Tibial artery (tissue), 4 donors: ENCODE results near the gene SLC35G3.
"Not testable (repeated sequence)": the region's sequence is repeated elsewhere in the genome, so short reads cannot be mapped to it uniquely, and the experiment has no call there.

Source experiments
- DNase-seq, 2 donors: peaks; one replicate each; pipeline ENCODE4 v3.0.0-alpha.2; 2019
- H3K27ac ChIP-seq, 2 donors: fragments of 200-600 bp; sonication (generic) in 1 of 2; 1 replicate in 1 of 2; 2 replicates in 1 of 2; pipeline ENCODE4 v1.5.1; 2018 to 2019; ENCODE audit warnings: mild to moderate bottlenecking in 1 of 2
- H3K27me3 ChIP-seq, 2 donors: fragments of 200-600 bp; sonication (generic) in 1 of 2; one replicate each; pipeline versions ENCODE4 v1.5.1 to v1.6.0; 2016 to 2019
- H3K36me3 ChIP-seq, 3 donors: fragments of 200-600 bp; sonication (generic) in 2 of 3; one replicate each; pipeline ENCODE4 v1.5.1; 2016 to 2019; ENCODE audit warnings: mild to moderate bottlenecking in 2 of 3
- H3K4me1 ChIP-seq, 4 donors: fragments of 200-600 bp; sonication (generic) in 2 of 4; 1 replicate in 3 of 4; 2 replicates in 1 of 4; pipeline ENCODE4 v1.5.1; 2016 to 2019
- H3K4me3 ChIP-seq, 2 donors: fragments of 200-600 bp; sonication (generic) in 1 of 2; 1 replicate in 1 of 2; 2 replicates in 1 of 2; pipeline ENCODE4 v1.5.1; 2018 to 2019; ENCODE audit warnings: mild to moderate bottlenecking in 2 of 2
- H3K9me3 ChIP-seq, 3 donors: fragments of 200-600 bp; sonication (generic) in 1 of 3; one replicate each; pipeline ENCODE4 v1.5.1; 2016 to 2019
- intact Hi-C: fragments of 100-400 bp; cut with DNase I; formaldehyde crosslinking; loops from one replicate; pipeline ENCODE4 v1.15.0; 2023; ENCODE audit warnings: low total_unique reads
- TF ChIP-seq, protein P1 (sequence below), 2 experiments: fragments of 200-600 bp in 1 of 2; fragments of 450-650 bp in 1 of 2; IDR thresholded peaks; one replicate each; pipeline ENCODE4 v1.5.1; 2017 to 2019; ENCODE audit warnings: antibody characterized with exemption in 2 of 2, mild to moderate bottlenecking in 1 of 2, moderate library complexity in 1 of 2

The SLC35G3 gene

DNA sequence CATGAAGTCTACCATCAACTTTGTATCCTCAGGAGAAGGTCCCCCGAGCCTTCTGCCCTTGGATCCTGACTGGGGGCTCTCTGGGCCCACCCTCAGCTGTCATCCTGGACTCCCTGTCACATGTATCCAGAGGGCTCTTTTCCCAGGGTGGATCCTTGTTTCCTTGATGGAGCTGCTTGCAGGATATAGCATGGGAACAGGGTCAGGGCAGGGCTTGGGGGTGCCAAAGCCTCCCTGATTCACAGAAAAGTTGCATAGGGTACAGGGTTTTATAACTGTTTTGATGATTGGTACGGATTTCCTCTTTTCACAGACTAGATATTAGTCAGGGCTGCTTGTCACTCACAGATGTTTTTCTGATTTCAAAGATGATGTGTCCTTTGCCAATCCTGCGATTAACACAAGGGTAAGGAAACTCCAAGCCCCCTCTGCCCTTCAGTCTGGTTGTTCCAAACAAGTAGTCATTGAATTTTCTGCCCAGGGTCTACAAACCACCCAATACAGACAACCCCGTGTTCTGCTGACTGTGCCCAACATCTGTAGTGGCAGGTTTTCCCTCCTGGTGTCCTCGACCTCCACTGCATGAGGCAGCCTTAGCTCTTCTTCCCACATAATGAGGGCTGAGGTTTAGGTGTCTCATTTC is 20.6 kb upstream of the SLC35G3 start:
- TF ChIP-seq, protein P1, sequence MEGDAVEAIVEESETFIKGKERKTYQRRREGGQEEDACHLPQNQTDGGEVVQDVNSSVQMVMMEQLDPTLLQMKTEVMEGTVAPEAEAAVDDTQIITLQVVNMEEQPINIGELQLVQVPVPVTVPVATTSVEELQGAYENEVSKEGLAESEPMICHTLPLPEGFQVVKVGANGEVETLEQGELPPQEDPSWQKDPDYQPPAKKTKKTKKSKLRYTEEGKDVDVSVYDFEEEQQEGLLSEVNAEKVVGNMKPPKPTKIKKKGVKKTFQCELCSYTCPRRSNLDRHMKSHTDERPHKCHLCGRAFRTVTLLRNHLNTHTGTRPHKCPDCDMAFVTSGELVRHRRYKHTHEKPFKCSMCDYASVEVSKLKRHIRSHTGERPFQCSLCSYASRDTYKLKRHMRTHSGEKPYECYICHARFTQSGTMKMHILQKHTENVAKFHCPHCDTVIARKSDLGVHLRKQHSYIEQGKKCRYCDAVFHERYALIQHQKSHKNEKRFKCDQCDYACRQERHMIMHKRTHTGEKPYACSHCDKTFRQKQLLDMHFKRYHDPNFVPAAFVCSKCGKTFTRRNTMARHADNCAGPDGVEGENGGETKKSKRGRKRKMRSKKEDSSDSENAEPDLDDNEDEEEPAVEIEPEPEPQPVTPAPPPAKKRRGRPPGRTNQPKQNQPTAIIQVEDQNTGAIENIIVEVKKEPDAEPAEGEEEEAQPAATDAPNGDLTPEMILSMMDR (IDR thresholded peaks at IDR 0.05): no peak
- H3K9me3 ChIP-seq: no peaks in the 10 kb centered on the region
- intact Hi-C loops: no loop called here
- peaks cover 0 to 7% of the 10 kb centered on the region in 2 donors for H3K27me3 ChIP-seq
- no peaks in the 10 kb centered on the region for H3K36me3 ChIP-seq
- DNase-seq: no peak
- H3K27ac ChIP-seq: no peak overlapping the region
- no peaks in the 10 kb centered on the region for H3K4me1 ChIP-seq
- H3K4me3 ChIP-seq: no peak overlapping the region

DNA sequence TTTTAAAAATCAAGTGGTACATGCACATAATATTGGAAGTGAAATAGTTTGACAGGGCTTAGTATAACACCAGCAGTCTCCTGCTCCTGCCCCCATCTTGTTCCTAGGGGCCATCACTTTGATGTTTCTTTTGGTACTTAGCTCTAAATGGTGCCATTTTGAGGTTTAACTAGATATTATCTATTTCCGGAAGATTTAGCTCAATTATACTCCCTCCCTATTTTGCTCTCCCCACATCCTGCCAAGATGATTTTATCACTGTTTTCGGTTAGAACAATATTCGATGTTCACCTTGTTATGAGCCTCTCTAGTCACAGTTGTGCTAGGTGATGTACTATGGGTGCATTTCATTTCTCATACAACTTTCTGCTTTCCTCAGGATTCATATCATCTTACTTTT is 20.0 kb upstream of the SLC35G3 start:
- no peak for DNase-seq
- intact Hi-C loops: no loop called here
- Histone ChIP-seq H3K9me3 (no peaks in the 10 kb centered on the region), H3K4me3 (no peak overlapping the region), H3K4me1 (no peaks in the 10 kb centered on the region), H3K27me3 (peaks cover 0 to 7% of the 10 kb centered on the region in 2 donors), H3K27ac (no peak overlapping the region), H3K36me3 (no peaks in the 10 kb centered on the region)
- TF ChIP-seq, protein P1 (IDR thresholded peaks at IDR 0.05): no peak

DNA sequence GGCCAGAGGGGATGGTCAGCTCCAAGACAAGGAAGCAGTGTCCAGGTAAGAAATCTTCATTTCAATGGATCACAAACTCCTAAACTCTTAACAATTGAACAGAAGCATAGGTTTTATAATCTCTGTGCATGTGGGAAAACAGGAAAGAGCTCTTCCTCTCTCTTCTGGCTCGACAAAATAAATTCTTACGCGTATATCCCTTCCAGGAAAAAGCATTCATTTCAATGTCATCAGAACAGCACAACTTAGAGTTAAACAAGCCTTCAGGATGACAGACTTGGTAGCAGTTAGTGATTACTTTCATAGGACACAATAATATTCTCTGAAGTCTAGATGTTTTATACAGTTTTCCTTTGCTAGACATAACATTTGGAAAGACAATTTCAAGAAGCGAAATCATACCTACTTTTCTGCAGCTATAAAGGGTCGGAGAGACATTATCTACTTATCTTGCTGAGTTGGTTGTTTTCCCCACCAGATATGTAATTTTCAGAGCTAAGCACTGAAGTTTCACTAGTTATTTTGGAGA is 19.3 kb upstream of the SLC35G3 start:
- intact Hi-C loops: no loop called here

DNA sequence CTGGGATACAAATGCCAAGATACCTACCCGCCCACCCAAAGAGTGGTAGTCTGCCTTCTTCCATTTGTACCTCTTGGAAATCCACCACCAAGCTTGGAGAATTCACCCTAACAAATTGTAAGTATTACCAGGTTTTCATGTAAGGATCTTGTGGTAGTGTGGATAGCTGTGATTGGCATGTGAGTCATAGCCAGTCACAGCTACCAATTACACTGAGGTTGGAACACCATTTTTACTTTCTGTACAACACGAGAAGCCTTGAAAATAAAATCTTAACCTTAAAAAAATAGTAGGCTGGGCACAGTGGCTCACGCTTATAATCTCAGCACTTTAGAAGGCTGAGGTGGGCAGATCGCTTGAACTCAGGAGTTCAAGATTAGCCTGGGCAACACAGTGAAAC is 18.5 kb upstream of the SLC35G3 start:
- TF ChIP-seq, protein P1 (IDR thresholded peaks at IDR 0.05): no peak
- intact Hi-C loops: no loop called here
- Histone ChIP-seq H3K9me3 (no peaks in the 10 kb centered on the region), H3K4me3 (no peak overlapping the region), H3K4me1 (no peaks in the 10 kb centered on the region), H3K36me3 (no peaks in the 10 kb centered on the region), H3K27me3 (peaks cover 0 to 7% of the 10 kb centered on the region in 2 donors), H3K27ac (no peak overlapping the region)
- no peak for DNase-seq

More for the DNA sequence above, 19.3 kb upstream of the SLC35G3 start:
- H3K36me3 ChIP-seq: no peaks in the 10 kb centered on the region
- H3K9me3 ChIP-seq: no peaks in the 10 kb centered on the region
- TF ChIP-seq, protein P1 (IDR thresholded peaks at IDR 0.05): no peak
- DNase-seq: no peak
- no peaks in the 10 kb centered on the region for H3K4me1 ChIP-seq
- H3K27ac ChIP-seq: no peak overlapping the region
- peaks cover 0 to 7% of the 10 kb centered on the region in 2 donors for H3K27me3 ChIP-seq
- H3K4me3 ChIP-seq: no peak overlapping the region

DNA sequence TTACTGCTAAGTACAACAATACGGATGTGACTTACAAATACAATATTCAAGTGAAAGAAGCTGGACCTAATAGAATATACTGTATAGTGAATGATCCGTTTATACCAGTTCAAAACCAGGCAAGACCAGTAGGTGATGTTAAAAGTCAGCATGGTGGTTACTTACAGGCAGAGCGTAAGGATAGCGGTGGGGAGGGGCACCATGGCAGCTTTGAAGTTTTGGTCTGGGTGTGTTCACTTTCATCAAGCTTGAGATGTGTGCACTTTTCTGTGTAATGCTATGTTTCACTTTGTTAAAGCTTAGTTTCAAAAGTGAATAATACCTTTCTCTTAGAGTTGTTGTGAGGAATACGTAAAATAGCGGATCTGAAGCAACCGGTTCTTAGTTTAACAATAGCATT is 16.5 kb upstream of the SLC35G3 start:
- Histone ChIP-seq H3K27me3 (peaks cover 0 to 3% of the 10 kb centered on the region in 2 donors), H3K4me3 (no peak overlapping the region), H3K4me1 (no peaks in the 10 kb centered on the region), H3K27ac (no peak overlapping the region), H3K36me3 (no peaks in the 10 kb centered on the region), H3K9me3 (no peaks in the 10 kb centered on the region)
- intact Hi-C loops: no loop called here
- DNase-seq: no peak
- TF ChIP-seq, protein P1 (IDR thresholded peaks at IDR 0.05): no peak

DNA sequence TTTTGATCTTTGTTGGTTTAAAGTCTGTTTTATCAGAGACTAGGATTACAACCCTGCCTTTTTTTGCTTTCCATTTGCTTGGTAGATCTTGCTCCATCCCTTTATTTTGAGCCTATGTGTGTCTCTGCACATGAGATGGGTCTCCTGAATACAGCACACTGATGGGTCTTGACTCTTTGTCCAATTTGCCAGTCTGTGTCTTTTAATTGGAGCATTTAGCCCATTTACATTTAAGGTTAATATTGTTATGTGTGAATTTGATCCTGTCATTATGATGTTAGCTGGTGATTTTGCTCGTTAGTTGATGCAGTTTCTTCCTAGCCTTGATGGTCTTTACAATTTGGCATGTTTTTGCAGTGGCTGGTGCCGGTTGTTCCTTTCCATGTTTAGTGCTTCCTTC is 8.4 kb upstream of the SLC35G3 start:
- H3K4me3 ChIP-seq, H3K27ac ChIP-seq, H3K4me1 ChIP-seq, H3K9me3 ChIP-seq, DNase-seq, intact Hi-C loops, H3K36me3 ChIP-seq, H3K27me3 ChIP-seq: not testable (repeated sequence)

DNA sequence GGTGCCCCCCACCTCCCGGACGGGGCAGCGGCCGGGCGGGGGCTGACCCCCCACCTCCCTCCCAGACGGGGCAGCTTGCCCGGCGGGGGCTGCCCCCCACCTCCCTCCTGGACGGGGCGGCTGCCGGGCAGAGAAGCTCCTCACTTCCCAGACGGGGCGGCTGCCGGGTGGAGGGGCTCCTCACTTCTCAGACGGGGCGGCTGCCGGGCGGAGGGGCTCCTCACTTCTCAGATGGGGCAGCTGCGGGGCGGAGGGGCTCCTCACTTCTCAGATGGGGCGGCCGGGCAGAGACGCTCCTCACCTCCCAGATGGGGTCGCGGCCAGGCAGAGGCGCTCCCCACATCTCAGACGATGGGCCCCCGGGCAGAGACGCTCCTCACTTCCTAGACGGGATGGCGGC is 869 bp upstream of the SLC35G3 start:
- intact Hi-C loops: not testable (repeated sequence)

More for the DNA sequence above, 869 bp upstream of the SLC35G3 start:
- not testable (repeated sequence) for H3K36me3 ChIP-seq, H3K27ac ChIP-seq, DNase-seq, H3K27me3 ChIP-seq, H3K4me3 ChIP-seq, H3K9me3 ChIP-seq, H3K4me1 ChIP-seq
